ENCODE data around the gene PHLPP1.

DNA sequence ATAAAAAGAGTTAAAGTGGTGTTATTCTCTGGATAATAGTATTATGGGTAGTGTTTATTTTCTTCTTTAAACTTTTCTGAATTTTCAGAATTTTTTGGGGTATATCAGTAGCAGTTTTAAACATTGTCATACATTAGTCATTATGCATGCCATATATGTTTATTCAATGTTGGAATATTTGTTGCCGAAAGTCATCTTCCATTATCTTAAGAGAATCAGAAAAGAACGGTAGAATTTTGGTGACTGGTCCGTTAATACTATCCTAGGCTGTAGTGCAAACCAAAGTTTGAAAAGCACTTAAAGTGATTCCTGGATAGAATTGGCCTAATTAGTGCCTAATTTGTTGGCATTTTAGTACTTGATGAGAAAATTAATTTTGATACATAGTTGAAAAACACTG lies 244.1 kb downstream of the PHLPP1 start:
- TF ChIP-seq, protein P1, sequence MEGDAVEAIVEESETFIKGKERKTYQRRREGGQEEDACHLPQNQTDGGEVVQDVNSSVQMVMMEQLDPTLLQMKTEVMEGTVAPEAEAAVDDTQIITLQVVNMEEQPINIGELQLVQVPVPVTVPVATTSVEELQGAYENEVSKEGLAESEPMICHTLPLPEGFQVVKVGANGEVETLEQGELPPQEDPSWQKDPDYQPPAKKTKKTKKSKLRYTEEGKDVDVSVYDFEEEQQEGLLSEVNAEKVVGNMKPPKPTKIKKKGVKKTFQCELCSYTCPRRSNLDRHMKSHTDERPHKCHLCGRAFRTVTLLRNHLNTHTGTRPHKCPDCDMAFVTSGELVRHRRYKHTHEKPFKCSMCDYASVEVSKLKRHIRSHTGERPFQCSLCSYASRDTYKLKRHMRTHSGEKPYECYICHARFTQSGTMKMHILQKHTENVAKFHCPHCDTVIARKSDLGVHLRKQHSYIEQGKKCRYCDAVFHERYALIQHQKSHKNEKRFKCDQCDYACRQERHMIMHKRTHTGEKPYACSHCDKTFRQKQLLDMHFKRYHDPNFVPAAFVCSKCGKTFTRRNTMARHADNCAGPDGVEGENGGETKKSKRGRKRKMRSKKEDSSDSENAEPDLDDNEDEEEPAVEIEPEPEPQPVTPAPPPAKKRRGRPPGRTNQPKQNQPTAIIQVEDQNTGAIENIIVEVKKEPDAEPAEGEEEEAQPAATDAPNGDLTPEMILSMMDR (IDR thresholded peaks at IDR 0.05; ENCODE audit: low read depth, low read length) = no peak
- TF ChIP-seq POLR2A (IDR thresholded peaks at IDR 0.05; ENCODE audit: extremely low read depth, insufficient read length) = no peak
- TF ChIP-seq, protein P2, sequence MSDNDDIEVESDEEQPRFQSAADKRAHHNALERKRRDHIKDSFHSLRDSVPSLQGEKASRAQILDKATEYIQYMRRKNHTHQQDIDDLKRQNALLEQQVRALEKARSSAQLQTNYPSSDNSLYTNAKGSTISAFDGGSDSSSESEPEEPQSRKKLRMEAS (IDR thresholded peaks at IDR 0.05; ENCODE audit: low read depth, low read length) = no peak
- no peak for TF ChIP-seq MYC (IDR thresholded peaks at IDR 0.05; ENCODE audit: low read depth, low read length)

Data from NB4 (cell line).